HEK293 (cell line): ENCODE results near the gene ANAPC10.

Experiments
- CTCF ChIA-PET: fragments of 350-600 bp; formaldehyde crosslinking; extraction: SDS; loops from one replicate; lab custom pipeline; 2021; ENCODE audit warnings: antibody characterized with exemption; lab: Yijun Ruan, JAX
- POLR2A ChIA-PET: fragments of 300-600 bp; formaldehyde crosslinking; extraction: SDS; loops from one replicate; lab custom pipeline; 2020; ENCODE audit warnings: antibody characterized with exemption, inconsistent platforms; lab: Yijun Ruan, JAX
- H3K27ac ChIP-seq: fragments of 200-500 bp; sonication (Bioruptor generic); 2 replicates; pipeline ENCODE4 v1.5.1; 2014; ENCODE audit warnings: low read depth, low read length, control low read depth, inconsistent platforms; ENCODE audit errors: extremely low read depth
- H3K36me3 ChIP-seq, 2 experiments: fragments of 200-500 bp in 1 of 2; sonication (Bioruptor generic) in 1 of 2; 1 replicate in 1 of 2; 2 replicates in 1 of 2; pipeline ENCODE4 v1.5.1; 2014 to 2017; ENCODE audit warnings: inconsistent platforms in 2 of 2, low read length in 2 of 2; ENCODE audit not compliant: control insufficient read depth in 2 of 2, insufficient read depth in 1 of 2
- H3K4me1 ChIP-seq: fragments of 200-500 bp; sonication (Bioruptor generic); 2 replicates; pipeline ENCODE4 v1.5.1; 2014; ENCODE audit warnings: mild to moderate bottlenecking, low read length, inconsistent platforms; ENCODE audit not compliant: control insufficient read depth, insufficient read depth
- H3K4me3 ChIP-seq: 2 replicates; pipeline ENCODE4 v1.5.1; 2011; ENCODE audit warnings: low read depth, mild to moderate bottlenecking, control low read depth, low read length, moderate library complexity
- H3K9me3 ChIP-seq: fragments of 200-500 bp; sonication (Bioruptor generic); 2 replicates; pipeline ENCODE4 v1.5.1; 2014; ENCODE audit warnings: low read depth, low read length, inconsistent platforms; ENCODE audit not compliant: control insufficient read depth, insufficient read depth
- BCL11A ChIP-seq: fragments of 450-650 bp; formaldehyde crosslinking; IDR thresholded peaks from 2 replicates; pipeline ENCODE4 v1.5.1; 2016; ENCODE audit warnings: low read depth, missing biosample characterization, missing genetic modification characterization
- HOXD13 ChIP-seq: sonication (generic); formaldehyde crosslinking; IDR thresholded peaks from 2 replicates; pipeline ENCODE4 v1.8.0; 2022; ENCODE audit warnings: missing genetic modification reagents, borderline replicate concordance
- INSM2 ChIP-seq: fragments of 450-650 bp; formaldehyde crosslinking; IDR thresholded peaks from 2 replicates; pipeline ENCODE4 v1.5.1; 2016; ENCODE audit warnings: missing biosample characterization, missing genetic modification characterization
- KLF1 ChIP-seq: fragments of 450-650 bp; formaldehyde crosslinking; IDR thresholded peaks from 2 replicates; pipeline ENCODE4 v1.5.1; 2016; ENCODE audit warnings: missing biosample characterization, missing genetic modification characterization
- PRDM2 ChIP-seq: fragments of 450-650 bp; formaldehyde crosslinking; IDR thresholded peaks from 2 replicates; pipeline ENCODE4 v1.5.1; 2016; ENCODE audit warnings: missing biosample characterization, missing genetic modification characterization, borderline replicate concordance
- SP2 ChIP-seq: fragments of 450-650 bp; formaldehyde crosslinking; IDR thresholded peaks from 2 replicates; pipeline ENCODE4 v1.5.1; 2016; ENCODE audit warnings: missing biosample characterization, missing genetic modification characterization
- WT1 ChIP-seq: fragments of 450-650 bp; formaldehyde crosslinking; IDR thresholded peaks from 2 replicates; pipeline ENCODE4 v1.5.1; 2016; ENCODE audit warnings: missing biosample characterization, missing genetic modification characterization
- ZBTB10 ChIP-seq: fragments of 450-650 bp; formaldehyde crosslinking; IDR thresholded peaks from 2 replicates; pipeline ENCODE4 v1.5.1; 2016; ENCODE audit warnings: missing biosample characterization, missing genetic modification characterization
- ZEB2 ChIP-seq: fragments of 450-650 bp; formaldehyde crosslinking; IDR thresholded peaks from 2 replicates; pipeline ENCODE4 v1.5.1; 2016; ENCODE audit warnings: missing biosample characterization, missing genetic modification characterization
- ZNF133 ChIP-seq: fragments of 450-650 bp; formaldehyde crosslinking; IDR thresholded peaks from 2 replicates; pipeline ENCODE4 v1.5.1; 2016; ENCODE audit warnings: missing biosample characterization, missing genetic modification characterization
- ZNF146 ChIP-seq: fragments of 450-650 bp; formaldehyde crosslinking; IDR thresholded peaks from 2 replicates; pipeline ENCODE4 v1.5.1; 2016; ENCODE audit warnings: missing biosample characterization, missing genetic modification characterization
- ZNF24 ChIP-seq: fragments of 450-650 bp; formaldehyde crosslinking; IDR thresholded peaks from 2 replicates; pipeline ENCODE4 v1.5.1; 2016; ENCODE audit warnings: missing biosample characterization, missing genetic modification characterization
- ZNF266 ChIP-seq: fragments of 450-650 bp; formaldehyde crosslinking; IDR thresholded peaks from 2 replicates; pipeline ENCODE4 v1.5.1; 2016; ENCODE audit warnings: missing biosample characterization, missing genetic modification characterization, low read depth
- ZNF311 ChIP-seq: fragments of 450-650 bp; formaldehyde crosslinking; IDR thresholded peaks from 2 replicates; pipeline ENCODE4 v1.5.1; 2017; ENCODE audit warnings: missing biosample characterization, missing genetic modification characterization, borderline replicate concordance
- ZNF488 ChIP-seq: fragments of 450-650 bp; formaldehyde crosslinking; IDR thresholded peaks from 2 replicates; pipeline ENCODE4 v1.5.1; 2016; ENCODE audit warnings: missing biosample characterization, missing genetic modification characterization
- ZNF510 ChIP-seq: fragments of 450-650 bp; formaldehyde crosslinking; IDR thresholded peaks from 2 replicates; pipeline ENCODE4 v1.5.1; 2018; ENCODE audit warnings: mild to moderate bottlenecking, missing genetic modification characterization, missing biosample characterization; ENCODE audit not compliant: insufficient replicate concordance
- ZNF548 ChIP-seq: fragments of 450-650 bp; formaldehyde crosslinking; IDR thresholded peaks from 2 replicates; pipeline ENCODE4 v1.5.1; 2016; ENCODE audit warnings: missing biosample characterization, missing genetic modification characterization
- ZNF692 ChIP-seq: fragments of 450-650 bp; formaldehyde crosslinking; IDR thresholded peaks from 2 replicates; pipeline ENCODE4 v1.5.1; 2016; ENCODE audit warnings: missing biosample characterization, missing genetic modification characterization
- ZSCAN18 ChIP-seq: fragments of 450-650 bp; formaldehyde crosslinking; IDR thresholded peaks from 2 replicates; pipeline ENCODE4 v1.5.1; 2016; ENCODE audit warnings: missing biosample characterization, missing genetic modification characterization

Gene ANAPC10

GRCh38 chr4:145076469-145076855 is 21.5 kb downstream of the ANAPC10 start:
- Histone ChIP-seq H3K4me1 (no peaks in the 10 kb centered on the region), H3K36me3 (peaks cover 0 to 21% of the 10 kb centered on the region in 2 experiments; a peak in 2 of 3 replicates), H3K9me3 (no peaks in the 10 kb centered on the region), H3K27ac (no peak overlapping the region), H3K4me3 (no peak overlapping the region)
- CTCF ChIA-PET: no interaction called here
- TF ChIP-seq ZNF266 (tag by site-specific recombination) (no peak), ZNF24 (no peak), ZNF510 (no peak), INSM2 (tag by site-specific recombination) (no peak), ZSCAN18 (tag by site-specific recombination) (no peak), BCL11A (tag by site-specific recombination) (no peak), ZBTB10 (tag by site-specific recombination) (no peak), SP2 (no peak), HOXD13 (CRISPR knock-in tag) (no peak), ZNF548 (no peak), ZNF133 (tag by site-specific recombination) (no peak), ZNF311 (tag by site-specific recombination) (no peak), ZEB2 (tag by site-specific recombination) (no peak), PRDM2 (tag by site-specific recombination) (no peak), ZNF488 (tag by site-specific recombination) (no peak), WT1 (tag by site-specific recombination) (no peak), ZNF692 (tag by site-specific recombination) (no peak), KLF1 (tag by site-specific recombination) (no peak), ZNF146 (tag by site-specific recombination) (no peak)
- POLR2A ChIA-PET: no interaction called here
